MM.1S (cell line): ENCODE data around the gene PGPEP1.

ENCODE experiments used
- EZH2 ChIP-seq: fragments of 300-600 bp; sonication (generic); optimal IDR thresholded peaks from 2 replicates; pipeline ENCODE3; 2017; ENCODE audit warnings: low read depth, mild to moderate bottlenecking, antibody characterized with exemption, low read length, mixed read lengths
- TF ChIP-seq, protein P1 (sequence below): fragments of 300-600 bp; sonication (generic); IDR thresholded peaks from 2 replicates; pipeline ENCODE4 v1.5.1; 2016; ENCODE audit warnings: antibody characterized with exemption, low read length, mixed read lengths

- TF ChIP-seq, protein P1, sequence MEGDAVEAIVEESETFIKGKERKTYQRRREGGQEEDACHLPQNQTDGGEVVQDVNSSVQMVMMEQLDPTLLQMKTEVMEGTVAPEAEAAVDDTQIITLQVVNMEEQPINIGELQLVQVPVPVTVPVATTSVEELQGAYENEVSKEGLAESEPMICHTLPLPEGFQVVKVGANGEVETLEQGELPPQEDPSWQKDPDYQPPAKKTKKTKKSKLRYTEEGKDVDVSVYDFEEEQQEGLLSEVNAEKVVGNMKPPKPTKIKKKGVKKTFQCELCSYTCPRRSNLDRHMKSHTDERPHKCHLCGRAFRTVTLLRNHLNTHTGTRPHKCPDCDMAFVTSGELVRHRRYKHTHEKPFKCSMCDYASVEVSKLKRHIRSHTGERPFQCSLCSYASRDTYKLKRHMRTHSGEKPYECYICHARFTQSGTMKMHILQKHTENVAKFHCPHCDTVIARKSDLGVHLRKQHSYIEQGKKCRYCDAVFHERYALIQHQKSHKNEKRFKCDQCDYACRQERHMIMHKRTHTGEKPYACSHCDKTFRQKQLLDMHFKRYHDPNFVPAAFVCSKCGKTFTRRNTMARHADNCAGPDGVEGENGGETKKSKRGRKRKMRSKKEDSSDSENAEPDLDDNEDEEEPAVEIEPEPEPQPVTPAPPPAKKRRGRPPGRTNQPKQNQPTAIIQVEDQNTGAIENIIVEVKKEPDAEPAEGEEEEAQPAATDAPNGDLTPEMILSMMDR, result no peak
- no peak for TF ChIP-seq EZH2
These were observed 74.2 kb downstream of the PGPEP1 start for GRCh38 chr19:18414504-18415177.
